ES-I3 (cell line): ENCODE results near the gene ABHD15.

ENCODE experiments used
- H3K36me3 ChIP-seq: 2 replicates; pipeline ENCODE4 v1.6.1; 2013; ENCODE audit warnings: mild to moderate bottlenecking, low read length, control low read depth, moderate library complexity; ENCODE audit not compliant: insufficient read depth
- H3K4me1 ChIP-seq: 2 replicates; pipeline ENCODE4 v1.6.1; 2013; ENCODE audit warnings: mild to moderate bottlenecking, control low read depth, low read length; ENCODE audit not compliant: insufficient read depth
- H3K9ac ChIP-seq: 2 replicates; pipeline ENCODE4 v1.6.1; 2013; ENCODE audit warnings: low read depth, mild to moderate bottlenecking, low read length, moderate library complexity
- H3K9me3 ChIP-seq: 2 replicates; pipeline ENCODE4 v1.6.1; 2013; ENCODE audit warnings: mild to moderate bottlenecking, low read length, moderate library complexity; ENCODE audit not compliant: control insufficient read depth, insufficient read depth

ABHD15 gene

GRCh38 chr17:29581583-29582253, 14.9 kb upstream of the ABHD15 start:
- Histone ChIP-seq H3K9ac (no peak overlapping the region), H3K9me3 (no peaks in the 10 kb centered on the region), H3K4me1 (peaks cover 15% of the 10 kb centered on the region; the same call in 1 of the 2 replicates), H3K36me3 (no peaks in the 10 kb centered on the region)

GRCh38 chr17:29579866-29580771, 13.3 kb upstream of the ABHD15 start:
- no peaks in the 10 kb centered on the region for H3K9me3 ChIP-seq
- peaks cover 10% of the 10 kb centered on the region; the same call in 1 of the 2 replicates for H3K4me1 ChIP-seq
- no peak overlapping the region for H3K9ac ChIP-seq
- no peaks in the 10 kb centered on the region for H3K36me3 ChIP-seq

GRCh38 chr17:29578626-29579485, 12.0 kb upstream of the ABHD15 start:
- H3K4me1 ChIP-seq = no peaks in the 10 kb centered on the region
- no peak overlapping the region for H3K9ac ChIP-seq
- no peaks in the 10 kb centered on the region for H3K36me3 ChIP-seq
- H3K9me3 ChIP-seq = no peaks in the 10 kb centered on the region

- Histone ChIP-seq H3K9ac (no peak overlapping the region), H3K9me3 (no peaks in the 10 kb centered on the region), H3K36me3 (no peaks in the 10 kb centered on the region), H3K4me1 (no peaks in the 10 kb centered on the region; the same call in 1 of the 2 replicates)
These were observed 10.8 kb upstream of the ABHD15 start for GRCh38 chr17:29577385-29578211.

GRCh38 chr17:29577001-29577370, 10.1 kb upstream of the ABHD15 start:
- H3K9me3 ChIP-seq = no peaks in the 10 kb centered on the region
- no peaks in the 10 kb centered on the region for H3K36me3 ChIP-seq
- H3K4me1 ChIP-seq = peaks cover 3% of the 10 kb centered on the region; the same call in 1 of the 2 replicates
- H3K9ac ChIP-seq = no peak overlapping the region

- Histone ChIP-seq H3K4me1 (peaks cover 3% of the 10 kb centered on the region; the same call in 1 of the 2 replicates), H3K9me3 (no peaks in the 10 kb centered on the region), H3K9ac (no peak overlapping the region), H3K36me3 (no peaks in the 10 kb centered on the region)
These were observed 9.6 kb upstream of the ABHD15 start for GRCh38 chr17:29576214-29577000.

GRCh38 chr17:29575511-29576213, 8.8 kb upstream of the ABHD15 start:
- Histone ChIP-seq H3K36me3 (no peaks in the 10 kb centered on the region), H3K9ac (no peak overlapping the region), H3K4me1 (peaks cover 3% of the 10 kb centered on the region; the same call in 1 of the 2 replicates), H3K9me3 (no peaks in the 10 kb centered on the region)

GRCh38 chr17:29574732-29575510, 8.1 kb upstream of the ABHD15 start:
- Histone ChIP-seq H3K4me1 (peaks cover 3% of the 10 kb centered on the region; the same call in 1 of the 2 replicates), H3K9ac (no peak overlapping the region), H3K9me3 (no peaks in the 10 kb centered on the region), H3K36me3 (no peaks in the 10 kb centered on the region)

- no peaks in the 10 kb centered on the region for H3K36me3 ChIP-seq
- peaks cover 3% of the 10 kb centered on the region; the same call in 1 of the 2 replicates for H3K4me1 ChIP-seq
- no peak overlapping the region for H3K9ac ChIP-seq
- H3K9me3 ChIP-seq = no peaks in the 10 kb centered on the region
These were observed 7.3 kb upstream of the ABHD15 start for GRCh38 chr17:29573871-29574731.

- H3K36me3 ChIP-seq = no peaks in the 10 kb centered on the region
- H3K4me1 ChIP-seq = peaks cover 3% of the 10 kb centered on the region; the same call in 1 of the 2 replicates
- no peaks in the 10 kb centered on the region for H3K9me3 ChIP-seq
- no peak overlapping the region for H3K9ac ChIP-seq
These were observed 6.7 kb upstream of the ABHD15 start for GRCh38 chr17:29573558-29573869.

GRCh38 chr17:29572691-29573557, 6.1 kb upstream of the ABHD15 start:
- H3K36me3 ChIP-seq = no peaks in the 10 kb centered on the region
- peaks cover 3% of the 10 kb centered on the region; the same call in 1 of the 2 replicates for H3K4me1 ChIP-seq
- H3K9ac ChIP-seq = peak overlapping the region; percentile 38; the same call in 1 of the 2 replicates
- no peaks in the 10 kb centered on the region for H3K9me3 ChIP-seq
